ENCODE results near the gene ASB16. TPM values are rescaled to one million over a fixed set of nuclear protein-coding genes. Genes with fewer than 3 reads are reported as not detected.

ASB16 gene
- total and polyA plus RNA-seq, 10 of the 15 experiments (the other 5 are each of a cell fraction or from before 2014, with no cell fraction given): 0.07 to 1.1 (median 0.44) TPM; not detected in 5

DNA sequence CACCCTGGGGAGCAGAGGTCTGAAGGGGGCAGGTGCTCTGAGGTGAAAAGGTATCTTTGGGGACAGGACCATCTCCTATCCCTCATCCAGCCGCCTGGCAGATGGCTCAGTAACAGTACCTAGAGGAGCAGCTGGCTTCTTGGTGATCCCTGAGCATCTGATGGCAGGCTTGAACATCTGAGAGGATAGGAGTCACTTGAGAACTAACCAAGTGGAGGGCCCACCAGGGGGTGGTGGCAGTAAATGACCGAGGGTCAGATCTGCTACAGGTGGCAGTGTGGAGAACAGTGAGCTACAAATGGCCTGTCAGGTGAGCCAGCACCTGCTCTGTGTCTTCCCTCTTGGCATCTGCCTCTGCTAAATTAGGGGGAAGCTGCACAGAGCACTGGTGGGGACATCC, 15.0 kb upstream of the ASB16 start:
- TF ChIP-seq MYC (IDR thresholded peaks at IDR 0.05; ENCODE audit: insufficient read depth, insufficient read length, insufficient replicate concordance, low read length, severe bottlenecking): no peak
- no peak for TF ChIP-seq FOS (IDR thresholded peaks at IDR 0.05; ENCODE audit: borderline replicate concordance, extremely low read depth, insufficient read length)
- no peak for DNase-seq (ENCODE audit: low read depth, low spot score)
- Histone ChIP-seq H3K4me3 (no peak overlapping the region), H3K9me3 (replicated peaks; ENCODE audit: control insufficient read depth, insufficient read depth, low read length) (no peaks in the 10 kb centered on the region), H3K27me3 (replicated peaks in 1 of 2; ENCODE audit: control insufficient read depth in 2 of 2, insufficient read depth in 2 of 2, low read length in 1 of 2) (no peaks in the 10 kb centered on the region), H3K9ac (ENCODE audit: control insufficient read depth, insufficient read depth, low read length) (no peak overlapping the region), H3K79me2 (ENCODE audit: control insufficient read depth, insufficient read depth, low read length) (peaks cover 7% of the 10 kb centered on the region), H4K20me1 (ENCODE audit: control insufficient read depth, insufficient read depth) (no peaks in the 10 kb centered on the region), H3K27ac (ENCODE audit: control insufficient read depth, insufficient read depth) (no peak overlapping the region), H3K4me2 (ENCODE audit: control insufficient read depth, insufficient read depth) (no peak overlapping the region), H3K36me3 (ENCODE audit: control insufficient read depth in 2 of 2, insufficient read depth in 2 of 2, low read length in 1 of 2) (peaks cover 10 to 21% of the 10 kb centered on the region in 2 experiments), H3K4me1 (ENCODE audit: control insufficient read depth, insufficient read depth, low read length) (peaks cover 8% of the 10 kb centered on the region), H2AFZ (ENCODE audit: control insufficient read depth, low read depth, low read length) (no peak overlapping the region)
- BruUV-seq (replicated peaks): no TSS peak
- ChIA-PET RAD21 (ENCODE audit: unreplicated experiment) (no interaction called here), POLR2A (no interaction called here), CTCF (interaction anchor here (1.1 to 2.6 kb wide), 2 partner anchors 13 to 277 kb away, joined by 3 to 8 read pairs; no protein-coding TSS in a partner anchor), SMC1A (ENCODE audit: uncharacterized antibody, unreplicated experiment) (interaction anchor here (0.6 to 1.6 kb wide), 2 partner anchors 13 to 183 kb away, joined by 3 to 5 read pairs; no protein-coding TSS in a partner anchor)
- no peak for FAIRE-seq
- intact Hi-C loops (cut with micrococcal nuclease; ENCODE audit: unreplicated experiment): no loop called here
- WGBS (ENCODE audit: insufficient coverage, insufficient replicate concordance, low lambda C conversion rate, missing lambda C conversion rate): 93% methylated on average over 2 of the region's 2 CpGs
- no peak for ATAC-seq
- in situ Hi-C loops (cut with MboI): no loop called here

DNA sequence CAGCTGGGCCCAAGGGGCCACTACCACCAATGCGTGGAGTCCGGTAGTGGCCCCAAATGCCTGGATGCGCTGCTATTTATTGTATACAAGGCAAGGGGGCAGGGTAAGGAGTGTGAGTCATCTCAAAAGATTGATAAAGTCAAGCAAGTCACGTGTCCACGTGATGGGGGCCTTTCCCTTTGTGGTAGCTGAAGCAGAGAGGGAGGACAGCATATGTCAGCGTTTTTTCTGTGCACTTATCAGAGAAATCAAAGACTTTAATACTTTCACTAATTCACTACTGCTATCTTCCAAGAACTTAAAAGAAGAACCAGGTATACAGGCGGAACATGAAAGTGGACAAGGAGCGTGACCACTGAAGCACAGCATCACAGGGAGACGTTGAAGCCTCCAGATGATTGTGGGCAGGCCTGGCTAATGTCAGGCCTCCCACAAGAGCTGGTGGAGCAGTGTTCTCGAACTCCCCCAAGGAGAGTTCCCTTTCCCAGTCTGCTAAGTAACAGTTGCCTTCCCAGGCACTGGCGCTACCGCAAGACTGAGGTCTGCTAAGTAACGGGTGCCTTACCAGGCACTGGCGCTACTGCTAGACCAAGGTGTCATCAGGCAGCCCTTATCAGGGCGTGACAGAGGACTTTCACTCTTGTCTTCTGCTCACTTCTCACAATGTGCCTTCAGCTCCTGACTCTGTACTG, 10.8 kb upstream of the ASB16 start:
- intact Hi-C loops (cut with micrococcal nuclease; ENCODE audit: unreplicated experiment): no loop called here
- ChIA-PET RAD21 (ENCODE audit: unreplicated experiment) (no interaction called here), POLR2A (interaction anchor here (1.6 kb wide), 1 partner anchor 25 kb away, joined by 4 read pairs; no protein-coding TSS in a partner anchor)
- TF ChIP-seq KAT2A (conservative IDR thresholded peaks at IDR 0.05; ENCODE audit: control insufficient read depth, low read depth, low read length) (no peak), TCF7 (IDR thresholded peaks at IDR 0.05; ENCODE audit: borderline replicate concordance) (no peak), ZNF687 (IDR thresholded peaks at IDR 0.05) (no peak), CHD2 (IDR thresholded peaks at IDR 0.05; ENCODE audit: borderline replicate concordance, low read depth, low read length) (no peak), NBN (IDR thresholded peaks at IDR 0.05) (no peak), RELB (IDR thresholded peaks at IDR 0.05; ENCODE audit: low read depth) (no peak), ETV6 (conservative IDR thresholded peaks at IDR 0.05 in 1 of 2, IDR thresholded peaks at IDR 0.05 in 1 of 2; ENCODE audit: borderline replicate concordance in 1 of 2, low read depth in 1 of 2) (no peak), EED (IDR thresholded peaks at IDR 0.05; ENCODE audit: low read depth) (no peak)

More for the DNA sequence above, 10.8 kb upstream of the ASB16 start:
- H3K4me1 ChIP-seq (ENCODE audit: control insufficient read depth, insufficient read depth, low read length): peaks cover 8% of the 10 kb centered on the region; the same call in 1 of the 2 replicates
- SMC1A ChIA-PET (ENCODE audit: uncharacterized antibody, unreplicated experiment): interaction anchor here (0.8 kb wide), 1 partner anchor 105 kb away, joined by 3 read pairs; no protein-coding TSS in a partner anchor
- in situ Hi-C loops (cut with MboI): no loop called here
- H3K79me2 ChIP-seq (ENCODE audit: control insufficient read depth, insufficient read depth, low read length): no peaks in the 10 kb centered on the region
- FAIRE-seq (no peak), ATAC-seq (peak; percentile 77), DNase-seq (ENCODE audit: low read depth, low spot score) (no peak)
- no peaks in the 10 kb centered on the region for H3K9me3 ChIP-seq (replicated peaks; ENCODE audit: control insufficient read depth, insufficient read depth, low read length)
- peak overlapping the region; percentile 33; the same call in 1 of the 2 replicates for H3K27ac ChIP-seq (ENCODE audit: control insufficient read depth, insufficient read depth)
- H4K20me1 ChIP-seq (ENCODE audit: control insufficient read depth, insufficient read depth): no peaks in the 10 kb centered on the region
- CTCF ChIA-PET: interaction anchor here (1.2 to 2.4 kb wide), 3 partner anchors 9 to 36 kb away, joined by 3 to 8 read pairs (median 8); partner anchors contain the start of gene HDAC5
- H3K4me2 ChIP-seq (ENCODE audit: control insufficient read depth, insufficient read depth): no peak overlapping the region
- BruUV-seq (replicated peaks): no TSS peak
- H3K27me3 ChIP-seq (replicated peaks in 1 of 2; ENCODE audit: control insufficient read depth in 2 of 2, insufficient read depth in 2 of 2, low read length in 1 of 2): no peaks in the 10 kb centered on the region
- no peak overlapping the region; the same call in 1 of the 2 replicates for H2AFZ ChIP-seq (ENCODE audit: control insufficient read depth, low read depth, low read length)
- no peak overlapping the region for H3K9ac ChIP-seq (ENCODE audit: control insufficient read depth, insufficient read depth, low read length)
- 71% methylated on average over 15 of the region's 15 CpGs for WGBS (ENCODE audit: insufficient coverage, insufficient replicate concordance, low lambda C conversion rate, missing lambda C conversion rate)
- H3K4me3 ChIP-seq: no peak overlapping the region
- H3K36me3 ChIP-seq (ENCODE audit: control insufficient read depth in 2 of 2, insufficient read depth in 2 of 2, low read length in 1 of 2): peaks cover 5 to 23% of the 10 kb centered on the region in 2 experiments; a peak in 3 of 4 replicates
